NCI-H2107 (cell line): ENCODE measurements around the gene PLK3.
"Not testable (repeated sequence)": the region's sequence is repeated elsewhere in the genome, so short reads cannot be mapped to it uniquely, and the experiment has no call there.

Experiments
- DNase-seq: peaks from one replicate; lab custom pipeline; 2025; lab: John Stamatoyannopoulos, UW

PLK3 gene

GRCh38 chr1:44799770-44800584 is at the start of gene PLK3:
TSS of gene PLK3 (plus strand) at chr1:44800377. CDS start at chr1:44800464, 87 bp downstream.
- DNase-seq: peak; percentile 97

GRCh38 chr1:44757420-44757819 is 42.8 kb upstream of the PLK3 start:
- no peak for DNase-seq

GRCh38 chr1:44759077-44759476 is 41.1 kb upstream of the PLK3 start:
- DNase-seq: no peak

GRCh38 chr1:44760876-44761275 is 39.3 kb upstream of the PLK3 start:
- DNase-seq: no peak

GRCh38 chr1:44766421-44766820 is 33.8 kb upstream of the PLK3 start:
- not testable (repeated sequence) for DNase-seq

- DNase-seq: peak; percentile 96
These were observed 24.9 kb upstream of the PLK3 start, which contains the start of gene RPS8 for GRCh38 chr1:44775078-44775929. TSS of gene RPS8 (plus strand) at chr1:44775540. CDS start at chr1:44775597, 57 bp downstream.

- DNase-seq: no peak
These were observed 24.0 kb upstream of the PLK3 start for GRCh38 chr1:44775930-44776729.

- no peak for DNase-seq
These were observed 23.5 kb upstream of the PLK3 start for GRCh38 chr1:44776730-44777068.

GRCh38 chr1:44777547-44777946 is 22.6 kb upstream of the PLK3 start:
- no peak for DNase-seq

- no peak for DNase-seq
These were observed 22.1 kb upstream of the PLK3 start for GRCh38 chr1:44777969-44778635.

- DNase-seq: no peak
These were observed 21.2 kb upstream of the PLK3 start for GRCh38 chr1:44778705-44779576.

- no peak for DNase-seq
These were observed 19.5 kb upstream of the PLK3 start for GRCh38 chr1:44780583-44781121.

GRCh38 chr1:44783697-44784093 is 16.5 kb upstream of the PLK3 start:
- no peak for DNase-seq

GRCh38 chr1:44784094-44785028 is 15.8 kb upstream of the PLK3 start:
- DNase-seq: no peak

GRCh38 chr1:44785029-44785380 is 15.2 kb upstream of the PLK3 start:
- no peak for DNase-seq

- no peak for DNase-seq
These were observed 14.6 kb upstream of the PLK3 start for GRCh38 chr1:44785501-44786137.

GRCh38 chr1:44786138-44786840 is 13.9 kb upstream of the PLK3 start:
- no peak for DNase-seq

- no peak for DNase-seq
These were observed 13.2 kb upstream of the PLK3 start for GRCh38 chr1:44786841-44787426.
